PC-9 (cell line): ENCODE results near the gene TMEM44. TPM values are rescaled to one million over a fixed set of nuclear protein-coding genes. Genes with fewer than 3 reads are reported as not detected.

Experiments
- BruUV-seq: library from RNA; stranded (reverse); fragments of 400-500 nt; replicated peaks from 2 replicates; lab custom pipeline; 2021; lab: Mats Ljungman, UMichigan
- CTCF ChIA-PET: fragments of 300-600 bp; sonication (Branson Sonifier 250); formaldehyde crosslinking; loops from one replicate; lab custom pipeline; 2022; ENCODE audit warnings: antibody characterized with exemption; lab: Charles Lee
- POLR2A ChIA-PET: fragments of 300-600 bp; sonication (Branson Sonifier 250); formaldehyde crosslinking; loops from one replicate; lab custom pipeline; 2022; ENCODE audit warnings: antibody characterized with exemption; ENCODE audit not compliant: unreplicated experiment; lab: Charles Lee
- DNase-seq, 2 experiments: peaks; one replicate each; pipeline versions ENCODE4 v3.0.0 to v3.0.0-alpha.2; 2015 to 2022; ENCODE audit warnings: mixed read lengths in 1 of 2
- H2AFZ ChIP-seq: fragments of 200-600 bp; sonication (generic); 2 replicates; pipeline ENCODE4 v1.8.1; 2017; ENCODE audit warnings: antibody characterized with exemption
- H3F3A ChIP-seq: fragments of 200-600 bp; sonication (generic); 2 replicates; pipeline ENCODE4 v1.8.1; 2017; ENCODE audit warnings: antibody characterized with exemption, mild to moderate bottlenecking, low read depth; ENCODE audit not compliant: insufficient read depth
- H3K27ac ChIP-seq: fragments of 200-600 bp; sonication (generic); 2 replicates; pipeline ENCODE4 v1.6.1; 2016; ENCODE audit warnings: mixed run types
- H3K27me3 ChIP-seq: fragments of 200-600 bp; sonication (generic); 2 replicates; pipeline ENCODE4 v1.6.1; 2016; ENCODE audit warnings: low read depth, mixed run types; ENCODE audit not compliant: insufficient read depth
- H3K36me3 ChIP-seq: fragments of 200-600 bp; sonication (generic); 2 replicates; pipeline ENCODE4 v1.6.1; 2016; ENCODE audit warnings: low read depth, mixed run types
- H3K4me1 ChIP-seq: fragments of 200-600 bp; sonication (generic); replicated peaks from 2 replicates; pipeline ENCODE4 v1.6.1; 2016; ENCODE audit warnings: mixed run types; ENCODE audit not compliant: insufficient read depth
- H3K4me2 ChIP-seq: fragments of 200-600 bp; sonication (generic); 2 replicates; pipeline ENCODE4 v1.6.1; 2017; ENCODE audit warnings: mixed run types
- H3K4me3 ChIP-seq: fragments of 200-600 bp; sonication (generic); 2 replicates; pipeline ENCODE4 v1.6.1; 2016; ENCODE audit warnings: mixed run types
- H3K79me2 ChIP-seq: fragments of 200-600 bp; sonication (generic); 2 replicates; pipeline ENCODE4 v1.6.1; 2017; ENCODE audit warnings: low read depth, mixed run types
- H3K9me2 ChIP-seq: fragments of 200-600 bp; sonication (generic); 2 replicates; pipeline ENCODE4 v1.8.1; 2017; ENCODE audit warnings: mild to moderate bottlenecking; ENCODE audit not compliant: insufficient read depth
- H3K9me3 ChIP-seq: fragments of 200-600 bp; sonication (generic); 2 replicates; pipeline ENCODE4 v1.8.1; 2016; ENCODE audit warnings: low read depth; ENCODE audit not compliant: insufficient read depth
- H4K20me1 ChIP-seq: fragments of 200-600 bp; sonication (generic); 2 replicates; pipeline ENCODE4 v1.8.1; 2017; ENCODE audit not compliant: insufficient read depth
- EZH2 ChIP-seq: fragments of 200-600 bp; sonication (generic); IDR thresholded peaks from 2 replicates; pipeline ENCODE4 v1.8.0; 2017; ENCODE audit warnings: antibody characterized with exemption, low read depth
- intact Hi-C: fragments of 100-400 bp; cut with micrococcal nuclease; formaldehyde crosslinking; loops from one replicate; pipeline ENCODE4 v1.10.0; 2022; ENCODE audit not compliant: unreplicated experiment
- total RNA-seq: library from RNA; stranded (reverse); gene quantifications from 2 replicates; pipeline ENCODE4 v1.2.3, GENCODE V29; 2021
- TF ChIP-seq, protein P1 (sequence below): fragments of 200-600 bp; sonication (generic); conservative IDR thresholded peaks from 2 replicates; pipeline ENCODE4 v1.6.1; 2017; ENCODE audit warnings: mixed run types, antibody characterized with exemption, mild to moderate bottlenecking, moderate library complexity

The TMEM44 gene
- total RNA-seq, 1 experiment from 2014 or later = 37.5 TPM

GRCh38 chr3:194637541-194638400 is 4.6 kb upstream of the TMEM44 start:
- TF ChIP-seq EZH2 = no peak
- TF ChIP-seq, protein P1, sequence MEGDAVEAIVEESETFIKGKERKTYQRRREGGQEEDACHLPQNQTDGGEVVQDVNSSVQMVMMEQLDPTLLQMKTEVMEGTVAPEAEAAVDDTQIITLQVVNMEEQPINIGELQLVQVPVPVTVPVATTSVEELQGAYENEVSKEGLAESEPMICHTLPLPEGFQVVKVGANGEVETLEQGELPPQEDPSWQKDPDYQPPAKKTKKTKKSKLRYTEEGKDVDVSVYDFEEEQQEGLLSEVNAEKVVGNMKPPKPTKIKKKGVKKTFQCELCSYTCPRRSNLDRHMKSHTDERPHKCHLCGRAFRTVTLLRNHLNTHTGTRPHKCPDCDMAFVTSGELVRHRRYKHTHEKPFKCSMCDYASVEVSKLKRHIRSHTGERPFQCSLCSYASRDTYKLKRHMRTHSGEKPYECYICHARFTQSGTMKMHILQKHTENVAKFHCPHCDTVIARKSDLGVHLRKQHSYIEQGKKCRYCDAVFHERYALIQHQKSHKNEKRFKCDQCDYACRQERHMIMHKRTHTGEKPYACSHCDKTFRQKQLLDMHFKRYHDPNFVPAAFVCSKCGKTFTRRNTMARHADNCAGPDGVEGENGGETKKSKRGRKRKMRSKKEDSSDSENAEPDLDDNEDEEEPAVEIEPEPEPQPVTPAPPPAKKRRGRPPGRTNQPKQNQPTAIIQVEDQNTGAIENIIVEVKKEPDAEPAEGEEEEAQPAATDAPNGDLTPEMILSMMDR = no peak
- H3K27me3 ChIP-seq = no peaks in the 10 kb centered on the region
- POLR2A ChIA-PET = no interaction called here
- no peaks in the 10 kb centered on the region for H3K9me3 ChIP-seq
- no peak for DNase-seq
- H3K36me3 ChIP-seq = 0 out of 2 replicates have a peak, but pooled peaks cover 2% of the 10 kb centered on the region
- H4K20me1 ChIP-seq = no peaks in the 10 kb centered on the region
- no peak overlapping the region for H2AFZ ChIP-seq
- peaks cover 8% of the 10 kb centered on the region; the same call in 1 of the 2 replicates for H3F3A ChIP-seq
- intact Hi-C loops = loop anchor here (2.0 kb wide), 1 partner anchor 305 kb away; no protein-coding TSS in a partner anchor
- no TSS peak for BruUV-seq
- H3K4me1 ChIP-seq = no peaks in the 10 kb centered on the region
- no peaks in the 10 kb centered on the region for H3K9me2 ChIP-seq
- H3K79me2 ChIP-seq = no peaks in the 10 kb centered on the region
- no peak overlapping the region for H3K27ac ChIP-seq
- H3K4me3 ChIP-seq = no peak overlapping the region
- H3K4me2 ChIP-seq = no peak overlapping the region
- CTCF ChIA-PET = no interaction called here

DNA sequence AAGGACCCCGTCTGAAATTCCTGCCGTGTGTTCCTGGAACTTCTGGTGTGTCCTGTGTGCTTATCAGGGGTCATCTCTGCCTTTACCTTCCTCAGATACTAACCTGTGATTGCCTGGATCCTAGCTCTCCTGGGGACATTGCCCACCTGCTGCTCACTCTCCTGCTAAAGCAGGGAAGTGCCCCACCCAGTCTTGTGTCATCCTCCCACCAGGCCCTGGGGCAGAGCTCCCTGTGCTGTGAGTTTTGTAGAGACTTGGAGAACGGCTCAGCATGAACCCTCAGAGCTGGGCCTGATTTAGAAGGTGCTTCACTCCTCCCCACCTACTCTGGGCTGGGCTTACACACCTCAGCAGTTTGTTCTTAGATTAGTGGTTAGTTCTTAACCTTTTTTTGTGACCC is 3.8 kb upstream of the TMEM44 start:
- H4K20me1 ChIP-seq = no peaks in the 10 kb centered on the region
- intact Hi-C loops = loop anchor here (2.0 kb wide), 1 partner anchor 304 kb away; no protein-coding TSS in a partner anchor
- no peaks in the 10 kb centered on the region for H3K9me2 ChIP-seq
- H3K4me2 ChIP-seq = no peak overlapping the region
- TF ChIP-seq EZH2 = no peak
- TF ChIP-seq, protein P1 = no peak
- no peak overlapping the region for H3K27ac ChIP-seq
- H3K36me3 ChIP-seq = no peaks in the 10 kb centered on the region
- BruUV-seq = no TSS peak
- no peaks in the 10 kb centered on the region for H3K79me2 ChIP-seq
- H2AFZ ChIP-seq = no peak overlapping the region
- no peak overlapping the region for H3K4me3 ChIP-seq
- ChIA-PET POLR2A (no interaction called here), CTCF (interaction anchor here (0.5 kb wide), 1 partner anchor 44 kb away, joined by 3 read pairs; no protein-coding TSS in a partner anchor)
- no peaks in the 10 kb centered on the region for H3K27me3 ChIP-seq
- no peaks in the 10 kb centered on the region for H3K4me1 ChIP-seq
- H3K9me3 ChIP-seq = no peaks in the 10 kb centered on the region
- peaks cover 10% of the 10 kb centered on the region; the same call in 1 of the 2 replicates for H3F3A ChIP-seq
- peak in 1 of 2 experiments; percentile 34 for DNase-seq

GRCh38 chr3:194632809-194633348 is 340 bp downstream of the TMEM44 start:
- H3K4me3 ChIP-seq = peak overlapping the region; percentile 74
- no peaks in the 10 kb centered on the region for H3K9me2 ChIP-seq
- no peak overlapping the region for H3K27ac ChIP-seq
- no TSS peak for BruUV-seq
- no peak for TF ChIP-seq EZH2
- TF ChIP-seq, protein P1 = no peak
- no peak for DNase-seq
- POLR2A ChIA-PET = interaction anchor here (0.7 kb wide), 1 partner anchor 245 kb away, joined by 5 read pairs; no protein-coding TSS in a partner anchor
- H3K36me3 ChIP-seq = no peaks in the 10 kb centered on the region
- H4K20me1 ChIP-seq = no peaks in the 10 kb centered on the region
- intact Hi-C loops = loop anchor here (2.0 kb wide), 1 partner anchor 160 kb away; no protein-coding TSS in a partner anchor
- H3K79me2 ChIP-seq = no peaks in the 10 kb centered on the region
- H2AFZ ChIP-seq = peak overlapping the region; percentile 71; the same call in 1 of the 2 replicates
- H3K4me2 ChIP-seq = peak overlapping the region; percentile 78
- CTCF ChIA-PET = no interaction called here
- no peaks in the 10 kb centered on the region for H3K4me1 ChIP-seq
- peaks cover 10% of the 10 kb centered on the region; the same call in 1 of the 2 replicates for H3F3A ChIP-seq
- H3K9me3 ChIP-seq = no peaks in the 10 kb centered on the region
- H3K27me3 ChIP-seq = no peaks in the 10 kb centered on the region
